ENCODE results near the gene CLEC1B.

GRCh38 chr12:9991876-9992275 lies 7.0 kb downstream of the CLEC1B start:
- TF ChIP-seq GATA2 (IDR thresholded peaks at IDR 0.05; ENCODE audit: low read depth, low read length) (no peak), GATA3 (IDR thresholded peaks at IDR 0.05; ENCODE audit: low read depth, low read length) (no peak)

All from SH-SY5Y (cell line).